Subcutaneous abdominal adipose tissue (tissue), 5 donors: Measurements from ENCODE around the gene TNFRSF14.
A peak's percentile ranks its signal among the peaks of the same experiment; 100 is the strongest.
"Not testable (repeated sequence)": the region's sequence is repeated elsewhere in the genome, so short reads cannot be mapped to it uniquely, and the experiment has no call there.

Experiments used
- H3K27ac ChIP-seq: one replicate; pipeline ENCODE4 v1.7.0; 2013; ENCODE audit warnings: low read depth, mild to moderate bottlenecking, inconsistent platforms, low read length, moderate library complexity
- H3K27me3 ChIP-seq, 5 donors: one replicate each; pipeline ENCODE4 v1.7.0; 2013; ENCODE audit warnings: low read length in 5 of 5, inconsistent platforms in 1 of 5; ENCODE audit not compliant: control insufficient read depth in 5 of 5, insufficient read depth in 4 of 5
- H3K36me3 ChIP-seq, 5 donors: one replicate each; pipeline ENCODE4 v1.7.0; 2013; ENCODE audit warnings: low read length in 5 of 5; ENCODE audit not compliant: control insufficient read depth in 5 of 5, insufficient read depth in 5 of 5
- H3K4me1 ChIP-seq, 5 donors: one replicate each; pipeline ENCODE4 v1.7.0; 2013; ENCODE audit warnings: low read length in 5 of 5, mild to moderate bottlenecking in 3 of 5, moderate library complexity in 1 of 5; ENCODE audit not compliant: control insufficient read depth in 5 of 5, insufficient read depth in 5 of 5
- H3K4me3 ChIP-seq, 5 donors: one replicate each; pipeline ENCODE4 v1.7.0; 2013; ENCODE audit warnings: low read length in 5 of 5, low read depth in 1 of 5
- H3K9ac ChIP-seq, 5 donors: one replicate each; pipeline ENCODE4 v1.7.0; 2013; ENCODE audit warnings: low read length in 5 of 5, mild to moderate bottlenecking in 4 of 5, moderate library complexity in 3 of 5
- H3K9me3 ChIP-seq, 5 donors: one replicate each; pipeline ENCODE4 v1.7.0; 2013; ENCODE audit warnings: low read length in 5 of 5; ENCODE audit not compliant: control insufficient read depth in 5 of 5
- donor health status: healthy.
- donor health status: healthy.
- donor health status: healthy.
- donor health status: healthy.
- donor health status: healthy.

Gene TNFRSF14

GRCh38 chr1:2551544-2551943, 4.6 kb upstream of the TNFRSF14 start:
- H3K27me3 ChIP-seq, H3K36me3 ChIP-seq, H3K9ac ChIP-seq, H3K9me3 ChIP-seq: not testable (repeated sequence)
- H3K4me3 ChIP-seq: peak overlapping the region in 4 of 5 donors; percentile 15 to 54 (median 47)
- peaks cover 5 to 67% (median 57%) of the 10 kb centered on the region in 5 donors for H3K4me1 ChIP-seq
- H3K27ac ChIP-seq: peak overlapping the region; percentile 23

- H3K27me3 ChIP-seq: peaks cover 0 to 3% (median under 1%) of the 10 kb centered on the region in 5 donors
Measured at GRCh38 chr1:2552189-2552588, 4.0 kb upstream of the TNFRSF14 start.

GRCh38 chr1:2553076-2553475, 3.1 kb upstream of the TNFRSF14 start:
- not testable (repeated sequence) for H3K9ac ChIP-seq, H3K36me3 ChIP-seq, H3K9me3 ChIP-seq, H3K4me3 ChIP-seq, H3K27ac ChIP-seq, H3K27me3 ChIP-seq
- peaks cover 7 to 67% (median 57%) of the 10 kb centered on the region in 5 donors for H3K4me1 ChIP-seq

More at GRCh38 chr1:2552189-2552588, 4.0 kb upstream of the TNFRSF14 start:
- H3K9ac ChIP-seq: no peak overlapping the region
- no peak overlapping the region for H3K4me3 ChIP-seq
- H3K27ac ChIP-seq: peak overlapping the region; percentile 23
- H3K9me3 ChIP-seq: no peaks in the 10 kb centered on the region
- no peaks in the 10 kb centered on the region for H3K36me3 ChIP-seq
- peaks cover 5 to 67% (median 57%) of the 10 kb centered on the region in 5 donors for H3K4me1 ChIP-seq

- Histone ChIP-seq H3K9me3 (no peaks in the 10 kb centered on the region), H3K4me3 (no peak overlapping the region), H3K27ac (no peak overlapping the region), H3K9ac (no peak overlapping the region), H3K27me3 (no peaks in the 10 kb centered on the region), H3K36me3 (peaks cover 0 to 13% (median 10%) of the 10 kb centered on the region in 5 donors), H3K4me1 (peaks cover 6 to 70% (median 57%) of the 10 kb centered on the region in 5 donors)
Measured at GRCh38 chr1:2553871-2554620, 2.1 kb upstream of the TNFRSF14 start.

- Histone ChIP-seq H3K36me3 (peaks cover 0 to 21% (median 15%) of the 10 kb centered on the region in 5 donors), H3K4me3 (peak overlapping the region in 2 of 5 donors; percentile 33 to 95), H3K4me1 (peaks cover 6 to 67% (median 50%) of the 10 kb centered on the region in 5 donors), H3K9me3 (no peaks in the 10 kb centered on the region), H3K27me3 (no peaks in the 10 kb centered on the region), H3K9ac (peak overlapping the region in 1 of 5 donors; percentile 20), H3K27ac (peak overlapping the region; percentile 88)
Measured at GRCh38 chr1:2554621-2555387, 1.4 kb upstream of the TNFRSF14 start.

GRCh38 chr1:2555634-2556276, 416 bp upstream of the TNFRSF14 start:
- peaks cover 0 to 30% (median 22%) of the 10 kb centered on the region in 5 donors for H3K36me3 ChIP-seq
- H3K4me1 ChIP-seq: peaks cover 6 to 65% (median 43%) of the 10 kb centered on the region in 5 donors
- no peaks in the 10 kb centered on the region for H3K27me3 ChIP-seq
- H3K9me3 ChIP-seq: no peaks in the 10 kb centered on the region
- H3K4me3 ChIP-seq: peak overlapping the region; percentile 83 to 95 (median 88)
- H3K27ac ChIP-seq: peak overlapping the region; percentile 88
- H3K9ac ChIP-seq: peak overlapping the region; percentile 77 to 97 (median 87)

- H3K4me1 ChIP-seq: peaks cover 6 to 61% (median 43%) of the 10 kb centered on the region in 5 donors
- H3K27ac ChIP-seq: peak overlapping the region; percentile 88
- H3K9ac ChIP-seq: peak overlapping the region; percentile 77 to 97 (median 87)
- H3K27me3 ChIP-seq: no peaks in the 10 kb centered on the region
- peak overlapping the region; percentile 83 to 95 (median 88) for H3K4me3 ChIP-seq
- no peaks in the 10 kb centered on the region for H3K9me3 ChIP-seq
- H3K36me3 ChIP-seq: peaks cover 0 to 41% (median 33%) of the 10 kb centered on the region in 5 donors
Measured at GRCh38 chr1:2556678-2557481, 709 bp downstream of the TNFRSF14 start.

GRCh38 chr1:2557482-2558400, 1.6 kb downstream of the TNFRSF14 start:
- Histone ChIP-seq H3K27me3 (no peaks in the 10 kb centered on the region), H3K4me3 (peak overlapping the region in 4 of 5 donors; percentile 83 to 95 (median 88)), H3K36me3 (peaks cover 0 to 50% (median 38%) of the 10 kb centered on the region in 5 donors), H3K27ac (peak overlapping the region; percentile 88), H3K9ac (peak overlapping the region in 3 of 5 donors; percentile 87 to 97 (median 89)), H3K4me1 (peaks cover 6 to 56% (median 43%) of the 10 kb centered on the region in 5 donors), H3K9me3 (no peaks in the 10 kb centered on the region)
